SH-SY5Y (cell line): ENCODE results near the gene ERFE.

ENCODE experiments used
- GATA2 ChIP-seq: IDR thresholded peaks from 2 replicates; pipeline ENCODE4 v1.6.1; 2011; ENCODE audit warnings: mild to moderate bottlenecking, low read depth, low read length
- GATA3 ChIP-seq: IDR thresholded peaks from 2 replicates; pipeline ENCODE4 v1.6.1; 2011; ENCODE audit warnings: low read depth, mild to moderate bottlenecking, low read length, moderate library complexity

DNA sequence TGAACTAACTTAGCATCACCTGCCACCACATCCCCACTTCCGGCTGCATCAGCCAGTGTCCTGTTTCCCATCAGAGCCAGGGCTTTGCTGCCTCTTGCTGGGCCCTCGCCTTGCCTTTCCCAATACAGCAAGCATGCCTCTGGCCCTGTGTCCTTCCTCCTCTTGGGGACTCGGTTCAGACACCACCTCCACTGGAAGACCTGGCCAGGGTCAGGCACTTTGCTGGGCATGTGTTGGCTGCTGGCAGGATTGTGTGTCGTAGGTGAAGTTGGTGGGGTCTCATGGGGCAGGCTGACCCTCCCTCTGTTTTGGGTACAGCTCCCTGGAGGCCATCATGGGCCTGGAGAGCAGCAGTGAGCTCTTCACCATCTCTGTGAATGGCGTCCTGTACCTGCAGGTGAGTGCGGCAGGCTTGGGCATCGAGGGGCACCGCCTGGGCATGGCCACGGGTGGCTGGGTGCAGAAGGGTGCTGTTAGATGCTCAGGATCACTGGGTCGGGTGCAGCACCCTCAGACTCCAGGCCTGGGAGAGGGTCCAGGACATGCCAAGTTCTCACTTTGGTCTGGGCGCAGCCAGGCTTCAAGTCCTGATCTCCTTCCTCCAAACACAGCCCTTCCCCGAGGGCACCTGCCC is 6.6 kb downstream of the ERFE start:
- TF ChIP-seq GATA2 (no peak), GATA3 (no peak)
